Sigmoid colon (tissue), 7 donors: ENCODE results near the gene SYCE1. TPM values are rescaled to one million over a fixed set of nuclear protein-coding genes. Genes with fewer than 3 reads are reported as not detected.
"Not testable (repeated sequence)": the region's sequence is repeated elsewhere in the genome, so short reads cannot be mapped to it uniquely, and the experiment has no call there.

Experiments
- DNase-seq: peaks from one replicate; pipeline ENCODE4 v3.0.0-alpha.2; 2019
- H3K27ac ChIP-seq, 4 donors: fragments of 200-600 bp; sonication (generic); one replicate each; pipeline ENCODE4 v1.5.1; 2016 to 2019; ENCODE audit warnings: mild to moderate bottlenecking in 1 of 4
- H3K27me3 ChIP-seq, 3 donors: fragments of 200-600 bp; sonication (generic); one replicate each; pipeline ENCODE4 v1.5.1; 2019; ENCODE audit warnings: mild to moderate bottlenecking in 1 of 3
- H3K36me3 ChIP-seq, 4 donors: fragments of 200-600 bp; sonication (generic); one replicate each; pipeline ENCODE4 v1.5.1; 2016 to 2019
- H3K4me1 ChIP-seq, 4 donors: fragments of 200-600 bp; sonication (generic); one replicate each; pipeline ENCODE4 v1.5.1; 2017 to 2019
- H3K4me3 ChIP-seq, 4 donors: fragments of 200-600 bp; sonication (generic); one replicate each; pipeline ENCODE4 v1.5.1; 2017 to 2019; ENCODE audit warnings: mild to moderate bottlenecking in 2 of 4, moderate library complexity in 1 of 4
- H3K9me3 ChIP-seq, 4 donors: fragments of 200-600 bp in 3 of 4; sonication (generic) in 3 of 4; one replicate each; pipeline versions ENCODE4 v1.5.1 to v1.6.1; 2013 to 2019
- EP300 ChIP-seq, 4 donors: sonication (generic); formaldehyde crosslinking; IDR thresholded peaks; one replicate each; pipeline ENCODE4 v1.6.1; 2017; ENCODE audit warnings: antibody characterized with exemption in 4 of 4
- POLR2A ChIP-seq, 2 donors: fragments of 450-650 bp; IDR thresholded peaks; one replicate each; pipeline ENCODE4 v1.6.1; 2016; ENCODE audit warnings: antibody characterized with exemption in 2 of 2, mild to moderate bottlenecking in 2 of 2, moderate library complexity in 2 of 2
- POLR2AphosphoS5 ChIP-seq, 4 donors: sonication (generic); formaldehyde crosslinking; IDR thresholded peaks; one replicate each; pipeline ENCODE4 v1.6.1; 2017; ENCODE audit warnings: antibody characterized with exemption in 4 of 4
- WGBS, 2 donors: extraction: QIAGEN DNeasy Blood & Tissue Kit; methylation state at CpG; one replicate each; pipeline ENCODE4 v1.1.7; 2013; 5-methylcytosine and 5-hydroxymethylcytosine counted together
- intact Hi-C: fragments of 100-400 bp; cut with DNase I; formaldehyde crosslinking; loops from one replicate; pipeline ENCODE4 v1.15.1; 2023
- polyA plus RNA-seq, 3 donors: library from polyadenylated mRNA; stranded (reverse); fragments of 200-250 nt; gene quantifications; one replicate each; pipeline ENCODE4 v1.2.3, GENCODE V29; 2013
- total RNA-seq, 4 donors: library from RNA; depleted of rRNA; stranded (reverse); fragments of >200 nt; gene quantifications; one replicate each; pipeline ENCODE4 v1.1.0, GENCODE V29; 2016
- TF ChIP-seq, protein P1 (sequence below), 4 experiments: fragments of 450-650 bp in 3 of 4; fragments of 200-600 bp in 1 of 4; IDR thresholded peaks; one replicate each; pipeline ENCODE4 v1.5.1; 2016 to 2019; ENCODE audit warnings: antibody characterized with exemption in 4 of 4, mild to moderate bottlenecking in 3 of 4, moderate library complexity in 2 of 4
- donor health status: healthy with polysubstance abuse.
- donor health status: Bipolar disorder and iron deficiency.
- donor health status: healthy.

The SYCE1 gene
- total RNA-seq (1 to 10 TPM in 1 of 4 donors, not detected in 3; 6.1 TPM), polyA plus RNA-seq (1 to 10 TPM in 1 of 3 donors, under 1 TPM in 1, not detected in 1; 0.15 to 1.2 TPM)

GRCh38 chr10:133565441-133566294, at the start of gene SYCE1:
TSS of gene SYCE1 (minus strand) at chr10:133565583. CDS start at chr10:133565529, 54 bp downstream.
- H3K27ac ChIP-seq, result peak within 1 kb of the TSS in 1 of 4 donors; percentile 72
- H3K4me3 ChIP-seq, result peak within 1 kb of the TSS in 1 of 4 donors; percentile 43
- no peaks in the 10 kb centered on the region for H3K4me1 ChIP-seq
- TF ChIP-seq EP300 (IDR thresholded peaks at IDR 0.05) (no peak), POLR2AphosphoS5 (IDR thresholded peaks at IDR 0.05) (peak in 1 of 4 donors; percentile 16)
- DNase-seq, result no peak
- intact Hi-C loops, result no loop called here
- H3K36me3 ChIP-seq, result no peaks in the 10 kb centered on the region
- peaks cover 0 to 26% (median 0%) of the 10 kb centered on the region in 3 donors for H3K27me3 ChIP-seq
- peaks cover 0 to 3% (median 0%) of the 10 kb centered on the region in 4 donors for H3K9me3 ChIP-seq
- WGBS, 2 donors, result 68 to 87% methylated on average over 77 of the region's 77 CpGs

GRCh38 chr10:133614830-133615580, 49.6 kb upstream of the SYCE1 start:
- no peak overlapping the region for H3K27ac ChIP-seq
- 66 to 78% methylated on average over 10 of the region's 10 CpGs for WGBS, 2 donors
- intact Hi-C loops, result no loop called here

GRCh38 chr10:133613699-133614098, 48.3 kb upstream of the SYCE1 start:
- Histone ChIP-seq H3K4me3 (no peak overlapping the region), H3K27ac (no peak overlapping the region), H3K36me3 (no peaks in the 10 kb centered on the region), H3K4me1 (peaks cover 0 to 8% (median 7%) of the 10 kb centered on the region in 4 donors), H3K9me3 (no peaks in the 10 kb centered on the region), H3K27me3 (no peaks in the 10 kb centered on the region)
- intact Hi-C loops, result no loop called here
- WGBS, 2 donors, result 71 to 76% methylated on average over 6 of the region's 6 CpGs
- TF ChIP-seq POLR2A (IDR thresholded peaks at IDR 0.05) (no peak), EP300 (IDR thresholded peaks at IDR 0.05) (no peak), POLR2AphosphoS5 (IDR thresholded peaks at IDR 0.05) (no peak)
- TF ChIP-seq, protein P1, sequence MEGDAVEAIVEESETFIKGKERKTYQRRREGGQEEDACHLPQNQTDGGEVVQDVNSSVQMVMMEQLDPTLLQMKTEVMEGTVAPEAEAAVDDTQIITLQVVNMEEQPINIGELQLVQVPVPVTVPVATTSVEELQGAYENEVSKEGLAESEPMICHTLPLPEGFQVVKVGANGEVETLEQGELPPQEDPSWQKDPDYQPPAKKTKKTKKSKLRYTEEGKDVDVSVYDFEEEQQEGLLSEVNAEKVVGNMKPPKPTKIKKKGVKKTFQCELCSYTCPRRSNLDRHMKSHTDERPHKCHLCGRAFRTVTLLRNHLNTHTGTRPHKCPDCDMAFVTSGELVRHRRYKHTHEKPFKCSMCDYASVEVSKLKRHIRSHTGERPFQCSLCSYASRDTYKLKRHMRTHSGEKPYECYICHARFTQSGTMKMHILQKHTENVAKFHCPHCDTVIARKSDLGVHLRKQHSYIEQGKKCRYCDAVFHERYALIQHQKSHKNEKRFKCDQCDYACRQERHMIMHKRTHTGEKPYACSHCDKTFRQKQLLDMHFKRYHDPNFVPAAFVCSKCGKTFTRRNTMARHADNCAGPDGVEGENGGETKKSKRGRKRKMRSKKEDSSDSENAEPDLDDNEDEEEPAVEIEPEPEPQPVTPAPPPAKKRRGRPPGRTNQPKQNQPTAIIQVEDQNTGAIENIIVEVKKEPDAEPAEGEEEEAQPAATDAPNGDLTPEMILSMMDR (IDR thresholded peaks at IDR 0.05), result no peak
- DNase-seq, result no peak

More at GRCh38 chr10:133614830-133615580, 49.6 kb upstream of the SYCE1 start:
- Histone ChIP-seq H3K9me3 (no peaks in the 10 kb centered on the region), H3K4me1 (no peaks in the 10 kb centered on the region), H3K36me3 (no peaks in the 10 kb centered on the region), H3K27me3 (peaks cover 0 to 8% (median 0%) of the 10 kb centered on the region in 3 donors), H3K4me3 (no peak overlapping the region)
- no peak for TF ChIP-seq EP300 (IDR thresholded peaks at IDR 0.05)
- TF ChIP-seq POLR2AphosphoS5 (IDR thresholded peaks at IDR 0.05), result peak in 3 of 4 donors; percentile 25 to 59 (median 41)
- no peak for DNase-seq

- Histone ChIP-seq H3K27me3 (peaks cover 0 to 9% (median 0%) of the 10 kb centered on the region in 3 donors), H3K4me1 (peaks cover 0 to 11% (median 7%) of the 10 kb centered on the region in 4 donors), H3K27ac (no peak overlapping the region), H3K4me3 (no peak overlapping the region), H3K36me3 (no peaks in the 10 kb centered on the region), H3K9me3 (peaks cover 0 to 4% (median 0%) of the 10 kb centered on the region in 4 donors)
- DNase-seq, result no peak
- 51 to 64% methylated on average over 4 of the region's 4 CpGs for WGBS, 2 donors
- TF ChIP-seq POLR2A (IDR thresholded peaks at IDR 0.05) (no peak), EP300 (IDR thresholded peaks at IDR 0.05) (no peak)
- TF ChIP-seq, protein P1 (IDR thresholded peaks at IDR 0.05), result no peak
- intact Hi-C loops, result no loop called here
These were observed 45.7 kb upstream of the SYCE1 start for GRCh38 chr10:133611079-133611478.

- Histone ChIP-seq H3K27ac (no peak overlapping the region), H3K4me3 (no peak overlapping the region), H3K27me3 (peaks cover 0 to 27% (median 0%) of the 10 kb centered on the region in 3 donors), H3K9me3 (peaks cover 0 to 4% (median 0%) of the 10 kb centered on the region in 4 donors), H3K4me1 (peaks cover 0 to 11% (median 7%) of the 10 kb centered on the region in 4 donors), H3K36me3 (no peaks in the 10 kb centered on the region)
- intact Hi-C loops, result no loop called here
- no peak for DNase-seq
- 13 to 35% methylated on average over 3 of the region's 3 CpGs for WGBS, 2 donors
- TF ChIP-seq EP300 (IDR thresholded peaks at IDR 0.05) (no peak), POLR2AphosphoS5 (IDR thresholded peaks at IDR 0.05) (no peak)
- TF ChIP-seq, protein P1 (IDR thresholded peaks at IDR 0.05), result peak in 3 of 4 experiments; percentile 22 to 56 (median 53)
These were observed 43.5 kb upstream of the SYCE1 start for GRCh38 chr10:133608855-133609254.

DNA sequence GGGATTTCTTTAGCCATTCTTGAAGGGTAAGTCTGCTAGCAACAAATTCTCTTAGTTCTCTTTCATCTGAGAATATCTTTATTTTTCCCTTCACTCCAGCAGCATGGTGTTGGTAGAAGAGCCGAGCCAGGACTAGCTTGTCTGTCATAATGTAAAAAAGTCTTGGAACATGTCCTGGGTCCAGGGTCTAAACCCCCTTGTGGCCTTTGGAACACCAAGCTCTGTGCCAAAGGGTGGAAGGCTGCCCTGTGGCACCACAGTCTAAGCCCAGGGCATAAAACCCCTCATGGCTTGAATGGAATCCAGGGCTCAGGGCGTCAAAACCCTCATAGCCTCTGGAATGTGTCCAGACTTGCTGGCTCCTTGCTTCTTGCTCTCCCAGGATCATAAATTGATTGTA, 38.1 kb upstream of the SYCE1 start:
- H3K4me1 ChIP-seq, H3K27ac ChIP-seq, H3K36me3 ChIP-seq, H3K4me3 ChIP-seq, DNase-seq, H3K9me3 ChIP-seq, intact Hi-C loops: not testable (repeated sequence)
- H3K27me3 ChIP-seq, result peaks cover 0 to 53% (median 0%) of the 10 kb centered on the region in 3 donors
- 66 to 81% methylated on average over 2 of the region's 2 CpGs for WGBS, 2 donors
